ENCODE results near the gene IGF1R. TPM values are rescaled to one million over a fixed set of nuclear protein-coding genes. Genes with fewer than 3 reads are reported as not detected.

IGF1R gene
- total and polyA plus RNA-seq, 2 of the 13 experiments (the other 11 are each of a cell fraction or from before 2014, with no cell fraction given) = 15.9 to 18.4 TPM

GRCh38 chr15:98667521-98668179 lies 19.3 kb downstream of the IGF1R start:
- 91% methylated on average over 11 of the region's 13 CpGs for WGBS (ENCODE audit: low lambda C conversion rate)
- H3K36me3 ChIP-seq (replicated peaks in 1 of 2; ENCODE audit: control insufficient read depth in 1 of 2, insufficient read depth in 2 of 2, low read length in 2 of 2) = no peaks in the 10 kb centered on the region
- H2AFZ ChIP-seq (ENCODE audit: low read length) = no peak overlapping the region
- H3K27me3 ChIP-seq (ENCODE audit: control insufficient read depth in 1 of 2, insufficient read depth in 2 of 2, low read length in 2 of 2) = no peaks in the 10 kb centered on the region
- H3K27ac ChIP-seq (ENCODE audit: extremely low read length, insufficient read depth, low read length) = no peak overlapping the region
- no peak for ATAC-seq
- no peak for FAIRE-seq
- peaks cover 17% of the 10 kb centered on the region for H4K20me1 ChIP-seq (ENCODE audit: insufficient read depth, low read length)
- intact Hi-C loops (cut with micrococcal nuclease; ENCODE audit: unreplicated experiment) = no loop called here
- H3K4me1 ChIP-seq (ENCODE audit: insufficient read depth, low read length) = peaks cover 100% of the 10 kb centered on the region
- no peak overlapping the region for H3K9ac ChIP-seq (ENCODE audit: insufficient read depth, low read depth, low read length)
- TF ChIP-seq, protein P1, sequence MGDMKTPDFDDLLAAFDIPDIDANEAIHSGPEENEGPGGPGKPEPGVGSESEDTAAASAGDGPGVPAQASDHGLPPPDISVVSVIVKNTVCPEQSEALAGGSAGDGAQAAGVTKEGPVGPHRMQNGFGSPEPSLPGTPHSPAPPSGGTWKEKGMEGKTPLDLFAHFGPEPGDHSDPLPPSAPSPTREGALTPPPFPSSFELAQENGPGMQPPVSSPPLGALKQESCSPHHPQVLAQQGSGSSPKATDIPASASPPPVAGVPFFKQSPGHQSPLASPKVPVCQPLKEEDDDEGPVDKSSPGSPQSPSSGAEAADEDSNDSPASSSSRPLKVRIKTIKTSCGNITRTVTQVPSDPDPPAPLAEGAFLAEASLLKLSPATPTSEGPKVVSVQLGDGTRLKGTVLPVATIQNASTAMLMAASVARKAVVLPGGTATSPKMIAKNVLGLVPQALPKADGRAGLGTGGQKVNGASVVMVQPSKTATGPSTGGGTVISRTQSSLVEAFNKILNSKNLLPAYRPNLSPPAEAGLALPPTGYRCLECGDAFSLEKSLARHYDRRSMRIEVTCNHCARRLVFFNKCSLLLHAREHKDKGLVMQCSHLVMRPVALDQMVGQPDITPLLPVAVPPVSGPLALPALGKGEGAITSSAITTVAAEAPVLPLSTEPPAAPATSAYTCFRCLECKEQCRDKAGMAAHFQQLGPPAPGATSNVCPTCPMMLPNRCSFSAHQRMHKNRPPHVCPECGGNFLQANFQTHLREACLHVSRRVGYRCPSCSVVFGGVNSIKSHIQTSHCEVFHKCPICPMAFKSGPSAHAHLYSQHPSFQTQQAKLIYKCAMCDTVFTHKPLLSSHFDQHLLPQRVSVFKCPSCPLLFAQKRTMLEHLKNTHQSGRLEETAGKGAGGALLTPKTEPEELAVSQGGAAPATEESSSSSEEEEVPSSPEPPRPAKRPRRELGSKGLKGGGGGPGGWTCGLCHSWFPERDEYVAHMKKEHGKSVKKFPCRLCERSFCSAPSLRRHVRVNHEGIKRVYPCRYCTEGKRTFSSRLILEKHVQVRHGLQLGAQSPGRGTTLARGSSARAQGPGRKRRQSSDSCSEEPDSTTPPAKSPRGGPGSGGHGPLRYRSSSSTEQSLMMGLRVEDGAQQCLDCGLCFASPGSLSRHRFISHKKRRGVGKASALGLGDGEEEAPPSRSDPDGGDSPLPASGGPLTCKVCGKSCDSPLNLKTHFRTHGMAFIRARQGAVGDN (CRISPR knock-in tag; IDR thresholded peaks at IDR 0.05) = peak; percentile 31; the same call in 1 of the 2 replicates
- TF ChIP-seq, protein P2, sequence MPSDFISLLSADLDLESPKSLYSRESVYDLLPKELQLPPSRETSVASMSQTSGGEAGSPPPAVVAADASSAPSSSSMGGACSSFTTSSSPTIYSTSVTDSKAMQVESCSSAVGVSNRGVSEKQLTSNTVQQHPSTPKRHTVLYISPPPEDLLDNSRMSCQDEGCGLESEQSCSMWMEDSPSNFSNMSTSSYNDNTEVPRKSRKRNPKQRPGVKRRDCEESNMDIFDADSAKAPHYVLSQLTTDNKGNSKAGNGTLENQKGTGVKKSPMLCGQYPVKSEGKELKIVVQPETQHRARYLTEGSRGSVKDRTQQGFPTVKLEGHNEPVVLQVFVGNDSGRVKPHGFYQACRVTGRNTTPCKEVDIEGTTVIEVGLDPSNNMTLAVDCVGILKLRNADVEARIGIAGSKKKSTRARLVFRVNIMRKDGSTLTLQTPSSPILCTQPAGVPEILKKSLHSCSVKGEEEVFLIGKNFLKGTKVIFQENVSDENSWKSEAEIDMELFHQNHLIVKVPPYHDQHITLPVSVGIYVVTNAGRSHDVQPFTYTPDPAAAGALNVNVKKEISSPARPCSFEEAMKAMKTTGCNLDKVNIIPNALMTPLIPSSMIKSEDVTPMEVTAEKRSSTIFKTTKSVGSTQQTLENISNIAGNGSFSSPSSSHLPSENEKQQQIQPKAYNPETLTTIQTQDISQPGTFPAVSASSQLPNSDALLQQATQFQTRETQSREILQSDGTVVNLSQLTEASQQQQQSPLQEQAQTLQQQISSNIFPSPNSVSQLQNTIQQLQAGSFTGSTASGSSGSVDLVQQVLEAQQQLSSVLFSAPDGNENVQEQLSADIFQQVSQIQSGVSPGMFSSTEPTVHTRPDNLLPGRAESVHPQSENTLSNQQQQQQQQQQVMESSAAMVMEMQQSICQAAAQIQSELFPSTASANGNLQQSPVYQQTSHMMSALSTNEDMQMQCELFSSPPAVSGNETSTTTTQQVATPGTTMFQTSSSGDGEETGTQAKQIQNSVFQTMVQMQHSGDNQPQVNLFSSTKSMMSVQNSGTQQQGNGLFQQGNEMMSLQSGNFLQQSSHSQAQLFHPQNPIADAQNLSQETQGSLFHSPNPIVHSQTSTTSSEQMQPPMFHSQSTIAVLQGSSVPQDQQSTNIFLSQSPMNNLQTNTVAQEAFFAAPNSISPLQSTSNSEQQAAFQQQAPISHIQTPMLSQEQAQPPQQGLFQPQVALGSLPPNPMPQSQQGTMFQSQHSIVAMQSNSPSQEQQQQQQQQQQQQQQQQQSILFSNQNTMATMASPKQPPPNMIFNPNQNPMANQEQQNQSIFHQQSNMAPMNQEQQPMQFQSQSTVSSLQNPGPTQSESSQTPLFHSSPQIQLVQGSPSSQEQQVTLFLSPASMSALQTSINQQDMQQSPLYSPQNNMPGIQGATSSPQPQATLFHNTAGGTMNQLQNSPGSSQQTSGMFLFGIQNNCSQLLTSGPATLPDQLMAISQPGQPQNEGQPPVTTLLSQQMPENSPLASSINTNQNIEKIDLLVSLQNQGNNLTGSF (CRISPR knock-in tag; IDR thresholded peaks at IDR 0.05) = no peak
- no peak for TF ChIP-seq NCOA5 (CRISPR knock-in tag; IDR thresholded peaks at IDR 0.05)
- POLR2A ChIA-PET = no interaction called here
- in situ Hi-C loops (cut with HindIII; ENCODE audit: extremely low pct_ligation_motif_present, low pct_unique_long_range_greater_than_20kb) = no loop called here
- peaks cover 83% of the 10 kb centered on the region for H3K79me2 ChIP-seq (ENCODE audit: insufficient read depth, low read length)
- CTCF ChIA-PET (ENCODE audit: low intra/inter-chr PET ratio, low total read pairs) = no interaction called here
- no TSS peak for BruUV-seq (replicated peaks)
- DNase-seq (ENCODE audit: low spot score) = no peak
- no peak overlapping the region for H3K4me2 ChIP-seq (ENCODE audit: low read depth, low read length)
- no peaks in the 10 kb centered on the region for H3K9me3 ChIP-seq (ENCODE audit: low read length)
- no peak overlapping the region; a peak in 1 of 6 replicates for H3K4me3 ChIP-seq (replicated peaks in 1 of 3; ENCODE audit: insufficient read depth in 1 of 3, low read depth in 2 of 3, low read length in 3 of 3)
